HL-60 (cell line): ENCODE data around the gene ATOH7.

Experiments
- DNase-seq, 2 experiments: peaks; one replicate each; pipeline ENCODE4 v3.0.0-alpha.2; 2010 to 2020; ENCODE audit warnings: low read depth in 1 of 2, low spot score in 1 of 2
- H3K27ac ChIP-seq: fragments of 250-450 bp; sonication (Bioruptor Pico); replicated peaks from 2 replicates; pipeline ENCODE4 v1.5.1; 2020; ENCODE audit warnings: mild to moderate bottlenecking, moderate library complexity
- H3K27me3 ChIP-seq: fragments of 250-450 bp; sonication (Bioruptor Pico); 2 replicates; pipeline ENCODE4 v1.5.1; 2021; ENCODE audit warnings: mild to moderate bottlenecking, moderate library complexity; ENCODE audit not compliant: insufficient read depth, poor library complexity, severe bottlenecking
- H3K4me3 ChIP-seq: replicated peaks from 2 replicates; pipeline ENCODE4 v1.5.1; 2011; ENCODE audit warnings: mild to moderate bottlenecking, control low read depth, low read length; ENCODE audit not compliant: insufficient read depth
- CTCF ChIP-seq: IDR thresholded peaks from one replicate; pipeline ENCODE4 v1.5.1; 2011; ENCODE audit warnings: low read length, control low read depth, inconsistent platforms; ENCODE audit not compliant: insufficient read depth
- GABPA ChIP-seq: IDR thresholded peaks from 2 replicates; pipeline ENCODE4 v1.6.1; 2012; ENCODE audit warnings: low read depth
- POLR2AphosphoS5 ChIP-seq: IDR thresholded peaks from 2 replicates; pipeline ENCODE4 v1.6.1; 2012; ENCODE audit warnings: low read depth
- REST ChIP-seq: IDR thresholded peaks from 2 replicates; pipeline ENCODE4 v1.6.1; 2012; ENCODE audit warnings: low read depth; ENCODE audit not compliant: insufficient replicate concordance
- SPI1 ChIP-seq: IDR thresholded peaks from 2 replicates; pipeline ENCODE4 v1.6.1; 2012; ENCODE audit warnings: low read depth, mild to moderate bottlenecking, borderline replicate concordance

Gene ATOH7

GRCh38 chr10:68231106-68231816 lies 652 bp downstream of the ATOH7 start:
- Histone ChIP-seq H3K27ac (no peak overlapping the region), H3K4me3 (peak overlapping the region; percentile 52), H3K27me3 (no peaks in the 10 kb centered on the region)
- TF ChIP-seq GABPA: no peak
- no peak for TF ChIP-seq SPI1
- no peak for TF ChIP-seq POLR2AphosphoS5
- TF ChIP-seq CTCF: no peak
- no peak for TF ChIP-seq REST
- DNase-seq: peak; percentile 37 to 38

- Histone ChIP-seq H3K27ac (no peak overlapping the region), H3K27me3 (no peaks in the 10 kb centered on the region), H3K4me3 (no peak overlapping the region)
- TF ChIP-seq POLR2AphosphoS5: no peak
- no peak for TF ChIP-seq REST
- TF ChIP-seq GABPA: no peak
- TF ChIP-seq CTCF: no peak
- no peak for DNase-seq
Measured at GRCh38 chr10:68230268-68230667, 1.6 kb downstream of the ATOH7 start.

- Histone ChIP-seq H3K27ac (no peak overlapping the region), H3K27me3 (no peaks in the 10 kb centered on the region), H3K4me3 (no peak overlapping the region)
- TF ChIP-seq POLR2AphosphoS5 (no peak), CTCF (no peak), GABPA (no peak), SPI1 (no peak), REST (no peak)
- DNase-seq: no peak
Measured at GRCh38 chr10:68224810-68225209, 7.1 kb downstream of the ATOH7 start.
